HG02973 (cell line): Measurements from ENCODE around the gene ITM2C.

ENCODE experiments used
- ATAC-seq: cut with Tn5 transposase; IDR thresholded peaks from one replicate; pipeline ENCODE4 v1.9.1; 2021; ENCODE audit warnings: moderate library complexity; ENCODE audit not compliant: unreplicated experiment

ITM2C gene

DNA sequence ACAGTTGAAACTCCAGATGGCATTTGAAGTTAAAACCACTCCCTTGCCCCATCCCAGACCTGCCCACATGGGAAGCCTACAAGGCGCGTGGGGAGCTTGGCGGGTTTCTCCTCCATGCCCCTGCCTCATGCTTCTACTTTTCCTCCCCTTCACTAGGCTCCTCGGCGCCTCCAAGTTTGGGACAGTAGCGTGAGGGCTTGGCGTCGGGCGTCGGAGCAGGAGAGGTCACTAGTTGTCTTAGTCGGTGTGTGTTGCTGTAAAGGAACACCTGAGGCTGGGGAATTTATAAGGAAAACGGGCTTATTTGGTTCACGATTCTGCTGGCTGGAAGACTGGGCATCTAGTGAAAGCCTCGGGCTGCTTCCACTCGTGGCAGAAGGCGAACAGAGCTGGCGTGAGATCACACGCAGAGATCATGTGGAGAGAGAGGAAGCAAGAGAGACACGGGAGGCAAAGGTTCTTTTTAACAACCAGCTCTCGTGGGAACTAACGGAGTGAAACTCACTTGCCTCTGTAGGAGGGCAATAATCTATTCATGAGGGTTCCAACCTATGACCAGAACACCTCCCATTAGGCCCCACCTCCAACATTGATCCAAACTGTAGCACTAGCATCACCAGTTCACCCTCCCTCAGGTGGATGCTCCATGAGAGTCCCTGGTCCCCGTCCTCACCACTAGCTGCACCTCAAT, 25.3 kb downstream of the ITM2C start:
- ATAC-seq: no peak

DNA sequence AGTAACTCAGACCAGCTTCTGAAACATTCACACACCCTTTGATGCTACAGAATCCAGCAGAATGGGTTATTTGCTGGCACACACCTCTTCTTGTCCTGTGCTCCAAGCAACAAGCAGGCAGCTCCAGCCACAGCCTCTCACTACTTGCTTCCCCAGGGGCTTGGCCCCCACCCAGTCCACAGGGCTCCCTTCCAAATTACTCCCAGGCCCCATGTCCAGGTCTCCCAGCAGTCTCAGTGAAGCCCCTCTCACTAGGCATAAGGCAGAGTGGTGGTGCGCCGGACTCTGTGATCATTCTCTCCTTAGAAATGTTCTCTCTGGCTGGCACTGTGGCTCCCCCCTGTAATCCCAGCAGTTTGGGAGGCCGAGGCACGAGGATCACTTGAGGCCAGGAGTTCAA, 25.9 kb downstream of the ITM2C start:
- ATAC-seq: no peak

DNA sequence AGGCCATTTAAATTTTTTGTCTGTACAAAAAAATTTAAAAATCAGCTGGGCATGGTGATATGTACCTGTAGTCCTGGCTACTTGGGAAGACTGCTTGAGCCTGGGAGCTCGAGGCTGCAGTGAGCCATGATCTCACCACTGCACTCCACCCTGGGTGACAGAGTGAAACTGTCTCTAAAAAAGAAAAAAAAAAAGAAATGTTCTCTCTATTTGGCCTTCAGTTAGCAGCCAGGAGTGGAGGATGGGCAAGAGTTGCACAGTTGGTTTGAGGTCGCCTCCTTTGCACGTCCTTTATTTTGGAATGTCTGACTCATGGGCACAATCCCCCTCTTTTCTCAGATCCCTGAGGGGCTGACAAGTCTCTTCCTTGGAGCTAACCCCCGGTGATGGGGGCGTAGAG, 26.3 kb downstream of the ITM2C start:
- no peak for ATAC-seq

DNA sequence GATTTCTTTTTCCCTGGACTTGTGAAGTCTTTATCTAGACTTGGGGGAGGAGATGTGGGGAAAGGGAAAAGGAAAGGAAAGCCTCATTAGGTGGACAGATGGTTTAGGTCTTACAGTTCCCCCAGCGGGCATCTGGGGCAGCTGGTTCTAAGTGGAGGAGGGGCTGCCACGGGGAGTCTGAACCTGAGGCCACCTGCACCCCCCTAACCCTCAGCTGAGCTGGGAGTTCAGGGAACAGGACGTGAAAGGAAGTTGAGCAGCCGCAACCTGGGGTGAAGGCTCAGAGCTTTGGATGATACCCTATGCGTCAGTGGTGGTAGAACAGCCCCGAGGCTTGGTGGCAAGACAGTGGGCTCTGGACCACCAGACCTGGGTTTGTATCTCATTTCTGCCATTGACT, 26.8 kb downstream of the ITM2C start:
- no peak for ATAC-seq

DNA sequence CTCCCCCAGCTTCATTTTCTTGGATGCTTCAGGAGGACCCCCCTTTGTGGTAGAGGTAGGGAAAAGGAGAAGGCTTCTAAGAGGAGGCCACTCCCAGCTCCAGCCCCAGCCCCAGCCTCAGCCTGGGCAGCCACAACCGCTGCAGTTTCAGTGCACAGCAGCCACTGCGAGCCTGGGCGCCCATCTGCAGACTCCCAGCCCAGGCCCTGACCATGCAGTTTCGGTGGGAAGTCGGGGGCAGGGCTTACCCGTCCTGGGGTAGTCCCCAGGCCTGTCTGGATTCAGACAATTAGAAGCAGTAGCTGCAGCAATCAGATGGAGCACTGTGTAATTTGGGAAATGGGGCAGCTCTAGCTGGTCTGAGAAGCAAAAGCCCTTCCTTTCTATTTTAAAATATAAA, 28.6 kb downstream of the ITM2C start:
- ATAC-seq: peak; percentile 46

DNA sequence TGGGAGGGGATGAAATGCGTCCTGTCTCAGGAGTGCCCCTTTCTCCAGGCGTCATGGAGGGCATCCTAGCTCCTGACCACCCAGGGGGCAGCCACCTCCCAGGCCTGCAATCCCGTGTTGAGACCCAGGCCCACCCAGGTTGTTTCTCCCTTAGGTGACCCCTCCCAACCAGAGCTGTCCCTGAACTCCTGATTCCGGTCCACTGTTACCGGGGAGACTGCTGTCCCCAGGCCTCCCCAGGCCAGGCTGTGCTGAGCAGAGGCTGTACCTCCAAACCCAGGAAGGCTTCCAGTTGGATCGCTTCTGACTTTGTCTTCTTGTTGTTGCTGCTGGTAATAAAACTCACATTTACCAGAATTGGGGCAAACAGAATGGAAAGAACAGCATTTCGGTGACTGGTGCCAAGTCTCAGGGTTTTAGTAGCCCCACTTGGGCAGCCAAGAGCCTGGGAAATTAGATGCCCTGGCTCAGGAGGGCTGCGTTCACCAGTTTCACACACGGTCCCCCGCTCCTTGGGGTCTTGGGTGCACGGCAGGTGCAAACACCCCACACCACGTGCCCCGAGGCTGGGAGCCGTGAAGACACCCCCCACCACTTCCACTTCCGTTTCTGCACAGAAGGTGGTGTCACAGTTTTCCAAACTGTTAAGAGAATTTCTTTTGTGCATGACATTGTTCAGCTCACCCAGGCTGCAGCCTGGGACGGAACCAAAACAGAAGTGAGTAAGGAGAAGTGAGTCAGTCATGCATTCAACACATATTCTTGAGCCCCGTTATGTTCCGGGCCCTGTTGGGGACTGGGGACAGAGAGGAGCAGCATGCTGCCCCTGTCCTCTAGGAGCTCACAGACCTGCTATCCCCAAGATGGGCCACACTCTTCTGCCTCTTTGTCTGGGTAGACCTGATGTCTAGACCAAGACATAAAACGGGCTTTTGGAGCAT, 29.4 kb downstream of the ITM2C start:
- ATAC-seq: no peak

DNA sequence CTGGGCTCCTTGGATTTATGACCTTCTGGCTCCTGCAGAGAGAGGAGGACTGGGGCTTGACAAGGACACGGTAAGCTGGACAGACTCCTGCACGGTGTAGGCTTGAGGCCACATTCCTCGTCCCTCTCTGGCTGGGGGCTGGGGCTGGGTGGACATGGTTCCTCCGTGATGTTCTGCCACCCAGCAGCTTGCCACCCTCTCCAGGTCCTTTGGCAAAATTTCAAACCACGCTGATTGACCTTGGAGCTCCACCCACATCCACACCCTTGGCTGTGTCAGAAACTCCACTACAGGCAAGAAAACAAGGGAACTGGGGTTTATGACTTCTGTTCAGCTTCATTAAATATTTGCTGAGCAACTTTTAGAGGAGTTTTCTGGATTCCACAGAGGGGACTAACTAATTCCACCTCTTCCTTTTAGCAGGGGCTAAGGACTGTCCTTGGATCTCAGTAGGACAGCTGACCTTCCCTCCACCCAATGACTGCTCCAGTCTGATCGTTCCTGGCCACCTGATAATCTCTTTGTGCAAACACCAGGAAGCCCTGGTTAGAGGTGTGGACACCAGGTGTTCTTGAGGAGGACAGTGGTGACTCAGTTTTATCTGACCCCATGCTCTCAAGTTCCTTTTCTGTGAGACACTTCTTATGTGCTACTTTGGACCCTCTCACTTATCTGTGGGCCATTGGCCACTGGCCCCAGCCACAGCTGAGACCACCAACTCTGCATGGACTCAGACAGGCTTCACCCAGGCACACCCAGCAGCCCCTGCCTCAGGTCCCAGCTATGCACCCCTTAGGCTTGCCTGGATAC, 31.0 kb downstream of the ITM2C start:
- ATAC-seq: no peak

DNA sequence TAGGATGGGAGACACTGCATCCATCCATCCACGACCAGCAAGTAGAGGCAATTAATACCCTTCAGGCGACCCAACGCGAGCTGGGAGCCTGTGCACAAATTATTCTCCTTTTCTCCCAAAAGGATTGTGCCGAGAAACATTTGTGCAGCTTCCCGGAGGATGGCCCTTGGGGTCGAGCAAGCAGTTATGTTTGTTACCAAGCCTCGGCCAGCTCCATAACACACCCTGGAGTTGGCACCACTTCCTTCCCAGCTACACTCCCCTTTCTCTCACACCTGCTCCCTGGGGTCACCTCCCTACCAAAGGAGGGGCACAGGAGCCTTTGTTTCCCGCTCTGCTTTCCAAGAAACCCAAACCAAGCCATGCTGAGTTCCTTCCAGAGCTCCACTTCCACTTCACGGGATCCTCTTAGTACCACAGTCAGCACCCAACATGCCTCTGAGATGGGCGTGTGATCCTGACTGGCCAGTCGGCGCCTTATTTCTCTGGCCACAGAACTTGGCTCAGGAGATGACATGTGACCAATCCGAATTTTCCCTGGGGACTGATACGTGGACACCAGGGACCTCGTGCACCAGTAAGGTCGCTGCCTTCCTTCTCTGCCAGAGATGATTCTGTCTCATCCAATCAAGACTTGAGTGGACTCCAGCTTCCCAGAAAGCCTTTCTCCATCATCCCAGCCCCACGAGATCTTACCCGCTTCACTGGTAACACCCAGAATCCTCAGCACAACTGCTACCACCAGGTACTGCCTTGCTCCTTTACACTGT, 31.8 kb downstream of the ITM2C start:
- ATAC-seq: no peak

DNA sequence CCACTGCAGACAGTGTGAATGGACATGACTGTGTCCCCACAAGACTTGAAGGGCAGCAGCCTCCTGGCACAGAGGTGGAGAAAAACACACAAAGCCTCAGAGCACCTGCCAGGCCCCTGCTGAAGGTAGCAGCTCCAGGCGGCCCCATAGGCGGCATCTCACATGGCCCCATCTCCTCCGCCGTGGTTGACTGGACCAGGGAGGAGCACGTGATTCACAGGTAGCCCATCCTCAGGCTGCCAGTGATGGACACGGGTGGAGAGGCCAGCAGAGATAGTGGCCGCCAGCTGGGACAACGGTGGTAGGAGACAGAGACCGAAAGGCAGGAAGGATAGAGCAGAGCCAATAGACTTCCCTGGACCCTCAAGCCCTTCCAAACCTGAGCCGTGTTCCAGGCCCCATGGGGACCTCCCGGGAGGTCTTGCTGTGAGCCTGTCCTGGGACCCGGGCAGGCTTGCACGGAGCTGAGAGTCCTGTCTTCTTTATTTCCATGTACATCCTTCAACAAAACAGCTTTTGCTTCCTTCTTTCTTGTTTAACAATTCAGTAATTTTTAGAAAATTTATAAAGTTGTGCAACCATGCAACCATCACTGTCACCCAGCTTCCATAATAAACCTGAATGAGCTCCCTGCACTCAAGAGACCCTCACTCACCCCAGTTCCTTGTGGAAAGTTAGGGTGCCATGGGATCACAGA, 33.4 kb downstream of the ITM2C start:
- ATAC-seq: no peak

DNA sequence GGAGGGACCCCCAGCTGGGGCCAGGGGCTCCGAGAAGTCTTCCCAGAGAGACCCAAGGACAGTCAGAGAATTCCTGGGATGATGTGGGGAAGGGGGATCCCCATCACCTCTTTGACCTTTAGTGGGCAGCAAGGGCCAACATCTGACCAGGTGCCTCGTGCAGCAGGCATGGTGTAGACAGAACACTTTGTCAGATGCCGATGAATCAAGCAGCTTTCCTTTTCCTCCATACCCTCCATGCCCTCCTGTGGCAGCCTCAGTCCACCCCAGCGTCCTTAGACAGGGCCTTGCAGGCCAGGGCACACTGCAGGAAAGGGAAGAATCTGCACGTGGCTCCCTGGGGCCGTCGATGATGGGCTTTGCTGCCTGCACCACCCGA, 34.0 kb downstream of the ITM2C start:
- ATAC-seq: no peak

DNA sequence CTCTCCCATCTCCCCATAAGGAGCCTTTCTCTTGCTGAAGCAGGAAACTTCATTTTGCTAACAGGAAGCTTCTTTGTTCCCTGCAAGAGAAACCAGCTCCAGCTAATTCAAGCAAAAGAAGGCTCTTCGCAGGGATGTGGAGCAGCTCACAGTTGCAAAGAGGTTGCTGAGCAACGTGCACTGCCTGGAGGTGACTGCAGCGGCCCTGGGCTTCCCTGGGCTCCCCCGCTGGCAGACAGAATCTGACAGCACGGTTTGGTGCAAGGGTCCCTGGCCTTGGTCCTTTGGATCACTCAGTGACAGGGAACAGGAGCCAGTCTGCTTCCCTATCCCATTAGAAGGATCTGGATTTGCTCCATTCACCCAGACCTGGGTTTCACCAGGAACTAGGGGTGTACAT, 34.5 kb downstream of the ITM2C start:
- no peak for ATAC-seq

DNA sequence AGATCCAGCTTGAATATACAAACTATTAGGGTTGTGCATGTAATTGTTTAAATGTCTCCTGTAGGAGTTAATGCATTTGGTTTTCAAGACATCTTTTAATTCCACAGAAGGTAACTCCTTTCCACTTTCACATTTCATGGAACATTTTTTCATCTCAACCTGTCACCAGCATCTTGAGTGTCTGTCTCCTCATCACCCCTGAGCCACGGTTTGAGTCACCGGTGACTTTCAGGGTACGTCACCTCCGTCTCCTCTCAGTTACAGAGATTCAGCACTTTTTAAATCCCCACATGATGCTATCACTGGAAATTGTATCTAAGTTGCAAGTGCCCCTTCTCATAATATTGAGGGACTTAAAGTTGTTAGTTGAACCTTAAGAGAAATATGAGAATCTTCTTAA, 35.0 kb downstream of the ITM2C start:
- ATAC-seq: no peak

DNA sequence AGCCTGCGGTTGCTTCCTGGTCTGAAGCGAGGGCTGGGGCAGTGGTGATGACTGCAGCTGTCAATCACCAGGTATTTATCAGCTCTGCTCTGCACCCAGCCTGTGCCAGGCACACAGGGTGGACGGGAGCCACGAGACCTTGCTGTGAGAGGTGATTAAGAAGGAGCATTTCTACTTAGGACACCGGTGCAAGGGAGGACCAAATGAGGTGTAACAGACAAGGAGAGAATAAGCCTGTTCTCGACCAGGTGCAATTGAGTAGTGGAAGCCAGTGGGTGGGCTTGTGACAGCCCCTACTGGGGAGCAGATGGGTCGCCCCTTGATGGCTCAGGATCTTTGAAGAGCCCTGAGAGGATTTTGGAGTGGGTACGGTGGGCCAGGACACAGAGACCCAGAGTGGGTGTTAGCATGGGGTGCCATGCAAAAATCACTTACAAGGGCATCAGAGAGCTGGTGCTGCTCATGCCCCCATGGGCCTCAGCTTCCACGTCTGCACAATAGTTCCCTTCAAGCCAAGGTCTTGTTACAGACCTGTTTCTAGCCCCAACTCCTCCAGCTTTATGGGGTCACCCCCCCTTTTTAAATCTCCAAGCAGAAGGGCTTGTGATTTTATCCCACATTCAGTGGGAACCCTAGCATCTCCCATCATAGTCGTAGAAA, 35.7 kb downstream of the ITM2C start:
- ATAC-seq: no peak

DNA sequence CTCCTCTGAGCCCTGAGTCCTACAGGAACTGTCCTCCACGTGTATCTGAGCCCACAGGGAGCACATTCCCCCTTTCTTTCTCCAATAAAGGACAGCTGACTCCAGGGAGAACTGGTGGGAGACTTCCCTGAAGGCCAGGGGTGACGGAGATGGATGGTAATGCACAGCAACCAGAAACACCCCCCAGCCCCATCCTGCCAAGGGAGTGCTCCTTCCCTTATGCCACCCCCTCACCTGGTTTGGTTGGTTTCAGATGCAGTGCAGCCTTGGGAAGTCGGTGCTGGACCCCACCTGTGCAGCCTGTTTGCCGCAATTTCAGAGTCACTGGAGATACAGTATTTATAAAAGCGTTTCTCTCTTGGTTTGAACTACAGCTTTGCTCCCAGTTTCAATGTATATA, 36.3 kb downstream of the ITM2C start:
- no peak for ATAC-seq

DNA sequence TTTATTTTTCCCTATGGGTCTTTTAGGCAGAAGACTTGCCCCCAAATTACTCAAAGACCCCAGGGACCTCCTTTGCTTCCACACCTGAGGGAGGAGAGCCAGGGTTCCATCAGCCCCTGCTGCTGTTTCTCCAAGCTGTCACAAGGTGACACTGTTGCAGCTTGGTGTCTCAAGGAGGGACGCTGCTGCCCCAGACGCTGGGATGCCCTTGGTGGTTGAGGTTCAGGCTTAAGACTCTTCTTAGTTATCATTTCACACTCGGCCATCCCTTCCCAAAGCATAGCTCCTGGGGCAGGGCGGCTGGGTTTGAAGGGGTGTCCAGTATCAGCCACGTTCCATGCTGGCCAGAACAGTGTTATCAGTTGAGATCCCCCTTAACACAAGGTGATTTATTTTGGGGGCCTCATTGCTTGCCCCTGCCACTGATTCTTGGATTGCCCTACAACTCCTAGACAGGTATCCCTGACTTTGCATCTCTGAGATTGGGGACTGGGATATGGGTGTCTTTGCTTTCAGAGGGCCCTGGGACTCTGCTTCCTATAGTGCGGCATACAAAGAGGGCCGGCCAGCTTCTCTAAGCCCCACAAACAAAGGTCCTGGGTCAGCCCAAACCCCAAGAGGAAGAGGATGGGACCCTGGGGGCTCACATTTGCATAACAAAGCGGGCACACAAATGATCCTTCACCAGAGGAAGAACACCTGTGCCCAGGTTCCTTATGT, 37.6 kb downstream of the ITM2C start:
- no peak for ATAC-seq

DNA sequence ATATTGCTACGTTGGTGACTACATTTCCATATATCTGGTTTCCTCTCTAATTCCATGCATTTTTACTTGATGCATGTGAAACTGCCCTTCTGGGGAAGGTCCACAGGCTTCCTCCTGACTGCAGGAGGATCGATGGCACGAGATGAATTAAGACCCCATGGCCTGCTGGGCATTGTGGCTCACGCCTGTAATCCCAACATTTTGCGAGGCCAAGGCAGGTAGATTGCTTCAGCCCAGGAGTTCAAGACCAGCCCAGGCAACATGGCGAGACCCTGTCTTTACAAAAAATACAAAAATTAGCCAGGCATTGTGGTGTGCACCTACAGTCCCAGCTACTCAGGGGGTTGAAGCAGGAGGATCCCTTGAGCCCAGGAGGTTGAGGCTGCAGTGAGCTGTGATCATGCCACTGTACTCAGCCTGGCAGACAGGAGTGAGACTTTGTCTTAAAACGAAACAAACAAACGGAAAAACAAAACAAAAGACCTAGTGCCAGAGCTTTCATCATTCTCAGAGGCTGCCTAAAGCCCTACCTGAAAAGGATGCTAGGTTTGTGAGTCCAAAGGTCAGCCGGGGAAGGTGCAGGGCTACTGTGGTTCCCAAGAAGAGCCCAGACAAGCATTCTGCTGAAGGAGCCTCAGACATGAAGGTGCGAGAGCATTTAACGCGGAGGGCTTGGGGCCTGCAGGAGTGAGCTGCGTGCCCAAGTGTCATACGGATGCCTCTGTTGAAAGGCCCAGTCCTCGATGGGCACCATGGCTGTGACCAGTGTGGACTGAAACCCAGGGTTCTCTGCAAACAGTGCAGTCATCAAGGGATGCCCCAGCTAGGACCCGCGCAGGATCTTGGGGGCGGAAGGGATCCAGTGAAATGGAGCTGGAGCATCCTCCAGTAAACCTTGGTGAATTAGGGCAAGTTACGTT, 38.7 kb downstream of the ITM2C start:
- no peak for ATAC-seq

DNA sequence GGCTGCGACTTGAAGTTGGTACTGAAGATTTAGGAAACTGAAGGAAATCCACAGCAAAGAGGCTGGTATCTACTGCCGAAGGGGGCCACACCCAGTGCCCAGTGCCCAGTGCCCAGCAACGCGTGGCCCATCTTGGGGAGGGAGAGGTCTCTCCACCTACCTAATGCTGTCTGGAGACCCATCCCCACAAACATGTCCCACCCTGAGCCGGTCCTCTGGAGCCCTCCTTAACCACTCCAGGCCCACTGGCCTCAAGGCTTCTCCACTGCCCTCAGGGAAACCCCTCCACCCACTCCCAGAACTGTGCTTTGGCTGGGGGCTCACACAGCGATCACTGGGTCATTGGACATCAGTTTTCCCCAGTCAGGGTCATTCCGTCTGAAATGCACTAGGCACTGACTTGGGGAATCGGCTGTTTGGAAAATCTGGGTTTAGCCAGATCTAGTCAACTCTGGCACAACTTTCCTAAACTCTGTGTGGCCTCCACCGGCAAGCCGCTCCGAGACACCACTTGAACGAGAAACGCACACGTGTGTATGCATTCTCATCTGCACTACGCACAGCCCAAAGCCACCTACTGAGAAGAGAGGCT, 40.2 kb downstream of the ITM2C start:
- ATAC-seq: no peak
